ENCODE results near the gene NAT8L. TPM values are rescaled to one million over a fixed set of nuclear protein-coding genes. Genes with fewer than 3 reads are reported as not detected.

The NAT8L gene
- polyA plus RNA-seq, 1 donor (not counting 4 experiments of a cell fraction or from before 2014, with no cell fraction given), result 0.01 TPM

- FAIRE-seq, result no peak
- H4K20me1 ChIP-seq (ENCODE audit: control insufficient read depth, extremely low read depth, insufficient read depth, low read length), result no peaks in the 10 kb centered on the region
- H3K9me1 ChIP-seq (ENCODE audit: control insufficient read depth, extremely low read depth, insufficient read depth, low read length), result no peaks in the 10 kb centered on the region
- no peak for DNase-seq (ENCODE audit: low read depth, low spot score)
- H2AFZ ChIP-seq (ENCODE audit: control insufficient read depth, low read length), result no peak overlapping the region
- no peaks in the 10 kb centered on the region for H3K79me2 ChIP-seq (ENCODE audit: control insufficient read depth, insufficient read depth, low read length)
- TF ChIP-seq CTCF (optimal IDR thresholded peaks at IDR 0.05 in 1 of 3, IDR thresholded peaks at IDR 0.05 in 1 of 3, conservative IDR thresholded peaks at IDR 0.05 in 1 of 3; ENCODE audit: extremely low read depth in 1 of 3, insufficient read depth in 2 of 3, low read length in 3 of 3) (no peak), EZH2 (IDR thresholded peaks at IDR 0.05; ENCODE audit: low read length) (no peak)
- dilution Hi-C loops (cut with MboI; ENCODE audit: extremely low pct_ligation_motif_present, low sequenced_read_pairs), result no loop called here
- H3K9ac ChIP-seq (ENCODE audit: control insufficient read depth, extremely low read depth, insufficient read depth, low read length), result no peak overlapping the region
- peaks cover 16% of the 10 kb centered on the region for H3K27me3 ChIP-seq (ENCODE audit: control insufficient read depth, extremely low read depth, insufficient read depth, low read length)
- no peaks in the 10 kb centered on the region for H3K36me3 ChIP-seq (ENCODE audit: control insufficient read depth in 2 of 2, extremely low read depth in 1 of 2, insufficient read depth in 2 of 2, low read length in 2 of 2)
- no peak overlapping the region for H3K27ac ChIP-seq (ENCODE audit: control insufficient read depth, insufficient read depth, low read length)
- no peak overlapping the region for H3K4me2 ChIP-seq (ENCODE audit: control insufficient read depth, extremely low read depth, insufficient read depth, low read depth, low read length)
- peaks cover 14% of the 10 kb centered on the region for H3K4me1 ChIP-seq (ENCODE audit: control insufficient read depth, extremely low read depth, insufficient read depth, low read length)
- no peak overlapping the region for H3K4me3 ChIP-seq (ENCODE audit: control insufficient read depth in 2 of 3, extremely low read depth in 1 of 3, insufficient read depth in 2 of 3, low read depth in 1 of 3, low read length in 3 of 3)
- H3K9me3 ChIP-seq (ENCODE audit: control insufficient read depth, low read depth, low read length), result no peaks in the 10 kb centered on the region
Measured at GRCh38 chr4:2103127-2103842, 44.2 kb downstream of the NAT8L start.

DNA sequence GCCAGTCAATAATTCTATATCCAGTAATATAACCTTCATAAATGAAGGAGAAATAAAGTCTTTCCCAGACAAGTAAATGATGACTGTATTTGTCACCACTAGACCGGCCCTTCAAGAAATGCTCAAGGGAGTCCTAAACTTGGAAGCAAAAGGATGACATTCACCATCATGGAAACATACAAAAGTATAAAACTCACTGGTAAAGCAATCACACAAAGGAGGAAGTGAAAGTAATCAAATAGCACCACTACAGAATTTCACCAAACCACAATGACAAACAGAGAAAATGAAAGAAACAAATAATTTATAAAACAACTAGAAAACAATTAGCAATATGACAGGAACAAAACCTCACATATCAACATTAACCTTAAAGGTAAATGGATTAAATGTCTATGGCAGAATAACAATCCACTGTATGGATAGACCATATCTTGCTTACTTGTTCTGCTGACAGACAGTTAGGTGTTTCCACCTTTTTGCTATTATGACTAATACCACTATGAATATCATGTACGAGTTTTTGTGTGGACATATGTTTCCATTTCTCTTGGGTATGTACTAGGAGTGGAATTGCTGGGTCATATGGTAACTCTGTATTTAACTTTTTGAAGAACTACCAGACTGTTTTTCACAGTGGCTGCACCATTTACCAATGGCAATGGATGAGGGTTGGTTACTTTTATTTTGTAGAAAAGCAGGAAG lies 44.9 kb downstream of the NAT8L start:
- TF ChIP-seq EZH2 (IDR thresholded peaks at IDR 0.05; ENCODE audit: low read length), result no peak
- no peak for TF ChIP-seq CTCF (optimal IDR thresholded peaks at IDR 0.05 in 1 of 3, IDR thresholded peaks at IDR 0.05 in 1 of 3, conservative IDR thresholded peaks at IDR 0.05 in 1 of 3; ENCODE audit: extremely low read depth in 1 of 3, insufficient read depth in 2 of 3, low read length in 3 of 3)
- dilution Hi-C loops (cut with MboI; ENCODE audit: extremely low pct_ligation_motif_present, low sequenced_read_pairs), result no loop called here
- H3K9ac ChIP-seq (ENCODE audit: control insufficient read depth, extremely low read depth, insufficient read depth, low read length), result no peak overlapping the region
- no peak overlapping the region for H3K4me3 ChIP-seq (ENCODE audit: control insufficient read depth in 2 of 3, extremely low read depth in 1 of 3, insufficient read depth in 2 of 3, low read depth in 1 of 3, low read length in 3 of 3)
- H3K9me3 ChIP-seq (ENCODE audit: control insufficient read depth, low read depth, low read length), result no peaks in the 10 kb centered on the region
- H4K20me1 ChIP-seq (ENCODE audit: control insufficient read depth, extremely low read depth, insufficient read depth, low read length), result no peaks in the 10 kb centered on the region
- peaks cover 19% of the 10 kb centered on the region for H3K27me3 ChIP-seq (ENCODE audit: control insufficient read depth, extremely low read depth, insufficient read depth, low read length)
- no peak for FAIRE-seq
- no peaks in the 10 kb centered on the region for H3K79me2 ChIP-seq (ENCODE audit: control insufficient read depth, insufficient read depth, low read length)
- DNase-seq (ENCODE audit: low read depth, low spot score), result no peak
- peaks cover 14% of the 10 kb centered on the region for H3K4me1 ChIP-seq (ENCODE audit: control insufficient read depth, extremely low read depth, insufficient read depth, low read length)
- no peak overlapping the region for H3K4me2 ChIP-seq (ENCODE audit: control insufficient read depth, extremely low read depth, insufficient read depth, low read depth, low read length)
- no peaks in the 10 kb centered on the region for H3K9me1 ChIP-seq (ENCODE audit: control insufficient read depth, extremely low read depth, insufficient read depth, low read length)
- H2AFZ ChIP-seq (ENCODE audit: control insufficient read depth, low read length), result no peak overlapping the region
- no peak overlapping the region for H3K27ac ChIP-seq (ENCODE audit: control insufficient read depth, insufficient read depth, low read length)
- H3K36me3 ChIP-seq (ENCODE audit: control insufficient read depth in 2 of 2, extremely low read depth in 1 of 2, insufficient read depth in 2 of 2, low read length in 2 of 2), result no peaks in the 10 kb centered on the region

Measured in keratinocyte (primary cell).